SU-DHL-6 (cell line): ENCODE data around the gene GNB1L.

Experiments
- CTCF ChIP-seq: fragments of 200-600 bp; sonication (generic); IDR thresholded peaks from one replicate; pipeline ENCODE4 v1.5.1; 2017; ENCODE audit warnings: antibody characterized with exemption, mild to moderate bottlenecking, low read length, moderate library complexity; ENCODE audit not compliant: insufficient read depth, poor library complexity, severe bottlenecking
- EZH2phosphoT487 ChIP-seq: fragments of 200-600 bp; sonication (generic), shearing (Covaris generic); conservative IDR thresholded peaks from 2 replicates; pipeline ENCODE4 v1.6.1; 2018; ENCODE audit warnings: mild to moderate bottlenecking, antibody characterized with exemption, low read length, moderate library complexity, mixed read lengths

DNA sequence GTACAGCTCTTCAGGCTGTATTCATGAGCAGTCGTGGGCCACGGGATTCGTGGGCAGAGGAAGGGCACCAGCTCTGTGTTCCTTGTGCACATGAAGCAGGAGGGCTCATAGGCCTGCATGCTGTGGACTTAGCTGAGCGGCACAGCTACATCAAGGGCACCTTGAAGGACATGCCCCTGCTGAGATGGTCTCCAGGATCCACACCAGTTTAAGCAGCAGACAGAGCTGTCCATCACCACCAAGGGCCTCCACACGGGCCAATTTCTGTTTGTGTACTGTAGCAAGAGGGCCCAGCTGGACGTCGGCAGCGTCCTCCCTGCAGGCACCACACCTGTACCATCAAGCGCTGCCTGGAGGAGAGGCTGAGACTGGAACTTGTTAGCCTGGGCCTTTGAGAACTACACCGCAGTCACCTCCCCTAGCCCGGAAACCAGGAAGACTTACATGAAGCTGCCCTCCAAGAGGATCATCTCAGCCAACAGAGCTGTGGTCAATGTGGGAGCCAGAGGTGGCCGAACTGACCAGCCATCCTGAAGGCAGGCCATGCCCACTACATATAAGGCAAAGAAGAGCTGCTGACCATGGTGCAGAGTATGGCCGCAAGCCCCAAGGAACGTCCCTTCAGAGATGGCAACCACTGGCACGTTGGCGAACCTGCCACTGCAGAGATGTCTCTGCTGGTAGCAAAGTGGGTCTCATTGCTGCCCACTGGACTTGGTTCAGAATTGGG, 32.7 kb upstream of the GNB1L start:
- no peak for TF ChIP-seq CTCF
- TF ChIP-seq EZH2phosphoT487 = no peak
